ENCODE results near the gene MTCH1.

Gene MTCH1

DNA sequence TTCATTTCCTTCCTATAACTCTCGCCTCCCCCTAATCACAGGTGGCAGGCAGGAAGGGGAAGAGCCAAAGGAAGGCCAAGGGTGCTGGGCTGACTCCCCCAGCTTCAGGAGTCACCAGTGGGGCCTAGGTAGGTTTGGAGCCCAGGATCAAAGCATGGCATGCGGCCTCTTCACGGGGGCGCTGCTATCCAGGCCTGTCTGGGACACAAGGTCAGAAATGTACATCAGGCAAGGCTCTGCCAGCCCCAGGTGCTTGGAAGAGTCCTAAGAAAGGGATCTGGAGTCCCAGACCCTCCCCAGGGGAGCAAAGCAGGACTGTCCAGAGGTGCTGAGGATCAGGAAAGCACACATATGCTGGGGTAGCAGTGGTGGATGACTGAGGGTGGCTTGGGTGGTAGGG lies 21.1 kb downstream of the MTCH1 start:
- TF ChIP-seq, protein P1, sequence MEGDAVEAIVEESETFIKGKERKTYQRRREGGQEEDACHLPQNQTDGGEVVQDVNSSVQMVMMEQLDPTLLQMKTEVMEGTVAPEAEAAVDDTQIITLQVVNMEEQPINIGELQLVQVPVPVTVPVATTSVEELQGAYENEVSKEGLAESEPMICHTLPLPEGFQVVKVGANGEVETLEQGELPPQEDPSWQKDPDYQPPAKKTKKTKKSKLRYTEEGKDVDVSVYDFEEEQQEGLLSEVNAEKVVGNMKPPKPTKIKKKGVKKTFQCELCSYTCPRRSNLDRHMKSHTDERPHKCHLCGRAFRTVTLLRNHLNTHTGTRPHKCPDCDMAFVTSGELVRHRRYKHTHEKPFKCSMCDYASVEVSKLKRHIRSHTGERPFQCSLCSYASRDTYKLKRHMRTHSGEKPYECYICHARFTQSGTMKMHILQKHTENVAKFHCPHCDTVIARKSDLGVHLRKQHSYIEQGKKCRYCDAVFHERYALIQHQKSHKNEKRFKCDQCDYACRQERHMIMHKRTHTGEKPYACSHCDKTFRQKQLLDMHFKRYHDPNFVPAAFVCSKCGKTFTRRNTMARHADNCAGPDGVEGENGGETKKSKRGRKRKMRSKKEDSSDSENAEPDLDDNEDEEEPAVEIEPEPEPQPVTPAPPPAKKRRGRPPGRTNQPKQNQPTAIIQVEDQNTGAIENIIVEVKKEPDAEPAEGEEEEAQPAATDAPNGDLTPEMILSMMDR (IDR thresholded peaks at IDR 0.05; ENCODE audit: extremely low read depth, missing control alignments), result no peak
- no peak for DNase-seq (ENCODE audit: low spot score)

DNA sequence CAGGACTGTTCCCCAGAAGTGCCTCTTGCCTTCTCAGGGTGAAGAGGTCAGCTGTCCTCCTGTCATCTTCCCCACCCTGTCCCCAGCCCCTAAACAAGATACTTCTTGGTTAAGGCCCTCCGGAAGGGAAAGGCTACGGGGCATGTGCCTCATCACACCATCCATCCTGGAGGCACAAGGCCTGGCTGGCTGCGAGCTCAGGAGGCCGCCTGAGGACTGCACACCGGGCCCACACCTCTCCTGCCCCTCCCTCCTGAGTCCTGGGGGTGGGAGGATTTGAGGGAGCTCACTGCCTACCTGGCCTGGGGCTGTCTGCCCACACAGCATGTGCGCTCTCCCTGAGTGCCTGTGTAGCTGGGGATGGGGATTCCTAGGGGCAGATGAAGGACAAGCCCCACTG lies 21.6 kb downstream of the MTCH1 start:
- no peak for DNase-seq (ENCODE audit: low spot score)
- TF ChIP-seq, protein P1 (IDR thresholded peaks at IDR 0.05; ENCODE audit: extremely low read depth, missing control alignments), result no peak

DNA sequence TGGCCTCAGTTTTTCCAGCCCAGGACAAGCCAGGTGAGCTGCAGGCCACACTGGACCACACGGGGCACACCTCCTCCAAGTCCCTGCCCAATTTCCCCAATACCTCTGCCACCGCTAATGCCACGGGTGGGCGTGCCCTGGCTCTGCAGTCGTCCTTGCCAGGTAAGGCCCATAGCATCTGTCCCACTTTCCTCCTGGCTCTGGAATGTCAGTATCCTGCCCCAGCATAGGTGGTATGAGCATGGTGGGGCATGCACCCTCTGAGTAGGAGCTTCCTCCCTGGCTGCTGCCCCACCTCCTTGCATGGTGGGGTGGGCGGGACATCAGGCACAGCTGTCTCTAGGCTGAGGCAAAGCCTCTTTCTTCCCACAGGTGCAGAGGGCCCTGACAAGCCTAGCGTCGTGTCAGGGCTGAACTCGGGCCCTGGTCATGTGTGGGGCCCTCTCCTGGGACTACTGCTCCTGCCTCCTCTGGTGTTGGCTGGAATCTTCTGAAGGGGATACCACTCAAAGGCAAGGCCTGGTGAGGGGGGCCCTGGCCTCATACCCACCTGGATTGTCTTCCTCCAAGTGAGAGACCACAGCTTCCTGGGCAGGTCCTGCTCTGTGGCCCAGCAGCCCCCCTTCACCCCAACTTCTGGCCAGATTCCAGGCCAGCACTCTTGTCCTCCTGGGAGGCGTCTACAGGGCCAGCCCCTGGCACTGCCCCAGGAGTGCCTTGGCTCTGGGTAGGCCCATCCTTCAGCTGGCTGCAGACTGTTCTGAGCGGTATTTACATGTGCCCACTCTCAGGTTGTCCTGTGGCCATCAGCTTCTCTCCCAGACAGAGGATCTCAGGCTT lies 22.3 kb downstream of the MTCH1 start:
- DNase-seq (ENCODE audit: low spot score), result peak; percentile 65
- TF ChIP-seq, protein P1 (IDR thresholded peaks at IDR 0.05; ENCODE audit: extremely low read depth, missing control alignments), result no peak

DNA sequence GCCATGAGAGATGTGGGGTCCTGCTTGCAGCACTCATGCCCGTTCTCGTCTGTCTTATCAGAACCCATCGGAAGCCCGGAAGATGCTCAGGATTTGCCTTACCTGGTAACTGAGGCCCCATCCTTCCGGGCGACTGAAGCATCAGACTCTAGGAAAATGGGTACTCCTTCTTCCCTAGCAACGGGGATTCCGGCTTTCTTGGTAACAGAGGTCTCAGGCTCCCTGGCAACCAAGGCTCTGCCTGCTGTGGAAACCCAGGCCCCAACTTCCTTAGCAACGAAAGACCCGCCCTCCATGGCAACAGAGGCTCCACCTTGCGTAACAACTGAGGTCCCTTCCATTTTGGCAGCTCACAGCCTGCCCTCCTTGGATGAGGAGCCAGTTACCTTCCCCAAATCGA lies 23.1 kb downstream of the MTCH1 start:
- TF ChIP-seq, protein P1 (IDR thresholded peaks at IDR 0.05; ENCODE audit: extremely low read depth, missing control alignments), result no peak
- peak; percentile 91 for DNase-seq (ENCODE audit: low spot score)

DNA sequence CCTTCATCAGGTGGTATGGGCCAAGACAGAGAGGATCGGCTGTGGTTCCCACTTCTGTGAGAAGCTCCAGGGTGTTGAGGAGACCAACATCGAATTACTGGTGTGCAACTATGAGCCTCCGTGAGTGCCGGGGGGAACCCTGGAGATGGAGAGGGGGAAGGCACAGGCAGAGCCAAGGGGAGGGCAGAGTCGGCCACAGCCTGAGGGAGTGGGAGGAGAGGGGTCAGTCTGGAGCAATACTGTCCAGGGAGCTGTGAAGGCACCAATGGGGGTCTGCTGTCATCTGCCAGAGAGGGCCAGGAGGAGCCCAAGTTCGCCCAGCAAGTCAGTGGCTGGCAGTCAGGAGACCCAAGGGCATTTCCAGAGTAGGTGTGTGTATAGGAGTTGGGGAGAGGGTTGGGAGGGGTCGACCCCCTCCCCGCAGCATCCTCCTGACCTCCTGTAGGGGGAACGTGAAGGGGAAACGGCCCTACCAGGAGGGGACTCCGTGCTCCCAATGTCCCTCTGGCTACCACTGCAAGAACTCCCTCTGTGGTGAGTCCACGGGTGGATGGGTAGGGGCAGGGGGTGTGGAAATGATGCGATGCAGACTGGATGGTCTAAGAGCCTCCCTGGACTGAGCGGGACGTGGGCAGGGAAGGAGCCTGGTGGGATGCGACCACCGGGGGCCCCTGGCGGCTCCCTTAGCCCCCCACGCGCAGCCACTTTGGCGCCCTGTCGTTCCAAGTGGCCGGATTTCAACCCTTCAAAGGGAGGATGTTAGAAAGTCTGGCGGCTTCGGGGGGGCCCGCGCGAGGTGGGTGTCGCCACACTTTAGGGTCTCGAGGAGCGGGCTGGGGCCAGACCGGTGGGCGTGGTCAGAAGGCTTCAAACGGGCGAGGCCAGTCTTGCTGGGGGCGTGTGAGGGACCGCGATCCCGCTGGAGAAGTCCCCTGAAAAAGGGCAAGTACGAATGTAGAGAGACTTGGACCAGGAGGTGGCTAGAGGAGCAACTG lies 24.3 kb downstream of the MTCH1 start:
- DNase-seq (ENCODE audit: low spot score), result no peak
- TF ChIP-seq, protein P1 (IDR thresholded peaks at IDR 0.05; ENCODE audit: extremely low read depth, missing control alignments), result no peak

DNA sequence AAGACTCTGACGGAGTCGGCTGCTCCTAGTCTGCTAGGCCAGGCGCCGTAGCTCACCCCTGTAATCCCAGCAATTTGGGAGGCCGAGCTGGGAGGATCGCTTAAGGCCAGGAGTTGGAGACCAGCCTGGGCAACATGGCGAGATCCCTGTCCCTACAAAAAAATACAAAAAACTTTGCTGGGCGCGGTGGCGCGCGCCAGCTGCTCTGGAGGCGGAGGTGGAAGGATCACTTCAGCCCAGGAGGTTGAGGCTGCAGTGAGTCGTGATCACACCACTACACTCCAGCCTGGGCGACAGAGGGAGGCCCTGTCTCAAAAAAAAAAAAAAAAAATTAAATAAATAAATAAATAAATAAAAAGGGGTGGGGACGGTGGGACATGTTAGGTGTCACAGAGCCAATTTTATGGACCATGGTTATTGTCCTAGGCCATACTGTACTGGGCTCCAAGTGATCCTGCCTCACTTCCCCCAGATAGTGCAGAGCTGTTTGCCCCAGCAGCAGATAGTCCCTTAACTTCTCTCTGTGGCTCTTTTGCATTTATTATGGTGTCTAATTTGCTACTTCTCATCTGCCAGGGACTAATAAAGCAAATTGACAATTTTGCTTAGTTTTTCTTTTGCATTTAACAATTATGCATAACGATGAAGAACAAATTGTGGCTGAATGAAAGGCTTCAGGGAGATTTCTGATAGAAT lies 26.3 kb downstream of the MTCH1 start:
- DNase-seq (ENCODE audit: low spot score), result no peak
- TF ChIP-seq, protein P1 (IDR thresholded peaks at IDR 0.05; ENCODE audit: extremely low read depth, missing control alignments), result no peak
